ENCODE data around the gene HOTAIR. TPM values are rescaled to one million over a fixed set of nuclear protein-coding genes. Genes with fewer than 3 reads are reported as not detected.

The HOTAIR gene
- total RNA-seq, 1 experiment from 2014 or later, result not detected

- no peak overlapping the region; a peak in 1 of 5 replicates for H3K4me3 Mint-ChIP-seq
- peaks cover 0 to 7% of the 10 kb centered on the region in 2 experiments; a peak in 2 of 5 replicates for H3K9me3 Mint-ChIP-seq
These were observed 15.4 kb downstream of the HOTAIR start for GRCh38 chr12:53959314-53959713.

More at GRCh38 chr12:53959314-53959713, 15.4 kb downstream of the HOTAIR start:
- no peaks in the 10 kb centered on the region for H4K20me1 ChIP-seq (ENCODE audit: control insufficient read depth, insufficient read depth, insufficient read length)
- no peaks in the 10 kb centered on the region for H3K79me2 ChIP-seq (ENCODE audit: insufficient read depth, low read length)
- no peak overlapping the region for H3K56ac ChIP-seq (ENCODE audit: insufficient read length, low read depth, low read length)
- Mint-ChIP-seq H3K27me3 (ENCODE audit: low read depth) (peaks cover 99% of the 10 kb centered on the region), H3K36me3 (ENCODE audit: insufficient read depth in 1 of 3, low read depth in 3 of 3) (no peaks in the 10 kb centered on the region; a peak in 2 of 7 replicates), H3K27ac (no peak overlapping the region), H3K4me1 (peaks cover 0 to 5% of the 10 kb centered on the region in 2 experiments; a peak in 1 of 4 replicates)
- H4K91ac ChIP-seq (ENCODE audit: insufficient read length, low read depth, low read length), result no peak overlapping the region
- no peak overlapping the region for H2BK12ac ChIP-seq (ENCODE audit: insufficient read length, low read depth, low read length)
- no peak overlapping the region for H3K9ac ChIP-seq (ENCODE audit: extremely low read depth, insufficient read length, low read length)
- TF ChIP-seq, protein P1, sequence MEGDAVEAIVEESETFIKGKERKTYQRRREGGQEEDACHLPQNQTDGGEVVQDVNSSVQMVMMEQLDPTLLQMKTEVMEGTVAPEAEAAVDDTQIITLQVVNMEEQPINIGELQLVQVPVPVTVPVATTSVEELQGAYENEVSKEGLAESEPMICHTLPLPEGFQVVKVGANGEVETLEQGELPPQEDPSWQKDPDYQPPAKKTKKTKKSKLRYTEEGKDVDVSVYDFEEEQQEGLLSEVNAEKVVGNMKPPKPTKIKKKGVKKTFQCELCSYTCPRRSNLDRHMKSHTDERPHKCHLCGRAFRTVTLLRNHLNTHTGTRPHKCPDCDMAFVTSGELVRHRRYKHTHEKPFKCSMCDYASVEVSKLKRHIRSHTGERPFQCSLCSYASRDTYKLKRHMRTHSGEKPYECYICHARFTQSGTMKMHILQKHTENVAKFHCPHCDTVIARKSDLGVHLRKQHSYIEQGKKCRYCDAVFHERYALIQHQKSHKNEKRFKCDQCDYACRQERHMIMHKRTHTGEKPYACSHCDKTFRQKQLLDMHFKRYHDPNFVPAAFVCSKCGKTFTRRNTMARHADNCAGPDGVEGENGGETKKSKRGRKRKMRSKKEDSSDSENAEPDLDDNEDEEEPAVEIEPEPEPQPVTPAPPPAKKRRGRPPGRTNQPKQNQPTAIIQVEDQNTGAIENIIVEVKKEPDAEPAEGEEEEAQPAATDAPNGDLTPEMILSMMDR (conservative IDR thresholded peaks at IDR 0.05), result no peak
- no peak overlapping the region for H2BK5ac ChIP-seq (ENCODE audit: insufficient read length, low read length)
- H2AFZ ChIP-seq (ENCODE audit: low read length), result no peak overlapping the region
- H3K4me1 ChIP-seq (ENCODE audit: insufficient read depth, low read length), result no peaks in the 10 kb centered on the region
- H2BK120ac ChIP-seq (ENCODE audit: low read depth, low read length, poor library complexity, severe bottlenecking), result no peak overlapping the region
- H3K23me2 ChIP-seq (ENCODE audit: insufficient read length, low read depth, low read length, poor library complexity, severe bottlenecking), result no peaks in the 10 kb centered on the region
- no peak overlapping the region for H2BK20ac ChIP-seq (ENCODE audit: low read depth, low read length, poor library complexity, severe bottlenecking)
- H2BK15ac ChIP-seq (ENCODE audit: low read depth, low read length), result no peak overlapping the region
- H2AK5ac ChIP-seq (ENCODE audit: insufficient read length, low read length), result no peak overlapping the region
- H3K4me2 ChIP-seq (ENCODE audit: insufficient read depth, insufficient read length, low read length), result no peak overlapping the region
- no peak overlapping the region for H3T11ph ChIP-seq (ENCODE audit: low read length)
- no peak overlapping the region for H4K8ac ChIP-seq (replicated peaks; ENCODE audit: insufficient read length, low read depth, low read length)
- no peaks in the 10 kb centered on the region for H3K79me1 ChIP-seq (ENCODE audit: insufficient read depth, low read depth, low read length, poor library complexity, severe bottlenecking)
- WGBS (ENCODE audit: extremely low coverage, insufficient read length, low lambda C conversion rate), result no CpG with 5 or more reads among the region's 4 CpGs
- peaks cover 99% of the 10 kb centered on the region for H3K27me3 ChIP-seq (ENCODE audit: insufficient read depth, low read length)
- H3K18ac ChIP-seq (ENCODE audit: insufficient read length, low read depth, low read length), result no peak overlapping the region
- H3K27ac ChIP-seq (ENCODE audit: insufficient read length, low read depth, low read length), result no peak overlapping the region
- H3K23ac ChIP-seq (ENCODE audit: insufficient read length, low read depth, low read length), result no peak overlapping the region
- no peak for DNase-seq
- no peaks in the 10 kb centered on the region for H3K9me3 ChIP-seq (ENCODE audit: control insufficient read depth, low read depth, low read length)
- H3K14ac ChIP-seq (ENCODE audit: insufficient read depth, low read length), result no peak overlapping the region
- no peak overlapping the region for H3K4ac ChIP-seq (ENCODE audit: low read depth, low read length)
- H4K5ac ChIP-seq (ENCODE audit: insufficient read length, low read depth, low read length), result no peak overlapping the region
